K562 (cell line): ENCODE measurements around the gene CFL1. TPM values are rescaled to one million over a fixed set of nuclear protein-coding genes. Genes with fewer than 3 reads are reported as not detected.
A peak's percentile ranks its signal among the peaks of the same experiment; 100 is the strongest.

Experiments
- CBFA2T3 ChIP-seq: fragments of 450-650 bp; IDR thresholded peaks from 2 replicates; pipeline ENCODE4 v1.6.1; 2017
- CHAMP1 ChIP-seq: fragments of 450-650 bp; IDR thresholded peaks from 2 replicates; pipeline ENCODE4 v1.6.1; 2016; ENCODE audit warnings: mild to moderate bottlenecking
- ELK1 ChIP-seq: sonication (generic); formaldehyde crosslinking; IDR thresholded peaks from 2 replicates; pipeline ENCODE4 v1.8.1; 2022; ENCODE audit warnings: missing genetic modification reagents
- FOS ChIP-seq: IDR thresholded peaks from 3 replicates; pipeline ENCODE4 v1.6.1; 2011; ENCODE audit not compliant: insufficient read length; ENCODE audit errors: extremely low read depth
- KHSRP ChIP-seq: fragments of 450-650 bp; IDR thresholded peaks from 2 replicates; pipeline ENCODE4 v1.6.1; 2017
- MAFK ChIP-seq: IDR thresholded peaks from 2 replicates; pipeline ENCODE4 v1.6.1; 2011; ENCODE audit warnings: low read length, improper control_type of control experiment
- NFYB ChIP-seq: IDR thresholded peaks from 2 replicates; pipeline ENCODE4 v1.6.1; 2011; ENCODE audit warnings: mild to moderate bottlenecking, moderate library complexity; ENCODE audit not compliant: insufficient read length; ENCODE audit errors: extremely low read depth
- PML ChIP-seq: IDR thresholded peaks from 2 replicates; pipeline ENCODE4 v1.6.1; 2012; ENCODE audit warnings: low read length, inconsistent platforms
- SETDB1 ChIP-seq: IDR thresholded peaks from one replicate; pipeline ENCODE4 v1.6.1; 2012; ENCODE audit warnings: low read length, control low read depth, inconsistent platforms
- ZNF408 ChIP-seq: fragments of 250-450 bp; sonication (Bioruptor Pico); IDR thresholded peaks from 2 replicates; pipeline ENCODE4 v1.4.0; 2020; ENCODE audit warnings: low read depth, mild to moderate bottlenecking, moderate library complexity
- polyA plus RNA-seq, 8 experiments: library from polyadenylated mRNA; depleted of rRNA in 4 of 8; stranded (reverse) in 5 of 8; unstranded in 3 of 8; fragments of >200 nt; fragmentation: Nextera tagmentation in 2 of 8; fragmentation: Illumina TruSeq in 1 of 8; extraction: Ambion mirVana in 2 of 8; extraction: Trizol in 1 of 8; gene quantifications; 2 replicates each; pipeline versions ENCODE4 v1.2.1 to v1.2.3, GENCODE V29; 2011 to 2014; ENCODE audit warnings: inconsistent platforms in 1 of 8, missing spikeins in 1 of 8
- total RNA-seq, 7 experiments: library from RNA; depleted of rRNA in 6 of 7; stranded (reverse); fragments of >200 nt in 6 of 7; fragmentation: Illumina TruSeq in 2 of 7; extraction: Trizol in 2 of 7; gene quantifications; 2 replicates each; pipeline versions ENCODE4 v1.2.1 to v1.2.3, GENCODE V29; 2011 to 2021; ENCODE audit warnings: low replicate concordance in 1 of 7
- TF ChIP-seq, protein P1 (sequence below), 2 experiments: fragments of 450-650 bp; IDR thresholded peaks; 2 replicates each; pipeline ENCODE4 v1.6.1; 2018; ENCODE audit warnings: mild to moderate bottlenecking in 2 of 2, low read depth in 1 of 2; ENCODE audit not compliant: partially characterized antibody in 2 of 2
- TF ChIP-seq, protein P2 (sequence below): sonication (generic); formaldehyde crosslinking; IDR thresholded peaks from 2 replicates; pipeline ENCODE4 v1.8.0; 2022; ENCODE audit warnings: mild to moderate bottlenecking, missing genetic modification reagents

CFL1 gene
- total and polyA plus RNA-seq, 9 of the 15 experiments (the other 6 are each of a cell fraction or from before 2014, with no cell fraction given), result 105 to 1,101 (median 859) TPM

GRCh38 chr11:65873318-65874156 is 15.6 kb upstream of the CFL1 start (continued):
- no peak for TF ChIP-seq MAFK
- TF ChIP-seq ZNF408 (CRISPR knock-in tag), result no peak
- TF ChIP-seq CHAMP1, result no peak
- TF ChIP-seq, protein P1, sequence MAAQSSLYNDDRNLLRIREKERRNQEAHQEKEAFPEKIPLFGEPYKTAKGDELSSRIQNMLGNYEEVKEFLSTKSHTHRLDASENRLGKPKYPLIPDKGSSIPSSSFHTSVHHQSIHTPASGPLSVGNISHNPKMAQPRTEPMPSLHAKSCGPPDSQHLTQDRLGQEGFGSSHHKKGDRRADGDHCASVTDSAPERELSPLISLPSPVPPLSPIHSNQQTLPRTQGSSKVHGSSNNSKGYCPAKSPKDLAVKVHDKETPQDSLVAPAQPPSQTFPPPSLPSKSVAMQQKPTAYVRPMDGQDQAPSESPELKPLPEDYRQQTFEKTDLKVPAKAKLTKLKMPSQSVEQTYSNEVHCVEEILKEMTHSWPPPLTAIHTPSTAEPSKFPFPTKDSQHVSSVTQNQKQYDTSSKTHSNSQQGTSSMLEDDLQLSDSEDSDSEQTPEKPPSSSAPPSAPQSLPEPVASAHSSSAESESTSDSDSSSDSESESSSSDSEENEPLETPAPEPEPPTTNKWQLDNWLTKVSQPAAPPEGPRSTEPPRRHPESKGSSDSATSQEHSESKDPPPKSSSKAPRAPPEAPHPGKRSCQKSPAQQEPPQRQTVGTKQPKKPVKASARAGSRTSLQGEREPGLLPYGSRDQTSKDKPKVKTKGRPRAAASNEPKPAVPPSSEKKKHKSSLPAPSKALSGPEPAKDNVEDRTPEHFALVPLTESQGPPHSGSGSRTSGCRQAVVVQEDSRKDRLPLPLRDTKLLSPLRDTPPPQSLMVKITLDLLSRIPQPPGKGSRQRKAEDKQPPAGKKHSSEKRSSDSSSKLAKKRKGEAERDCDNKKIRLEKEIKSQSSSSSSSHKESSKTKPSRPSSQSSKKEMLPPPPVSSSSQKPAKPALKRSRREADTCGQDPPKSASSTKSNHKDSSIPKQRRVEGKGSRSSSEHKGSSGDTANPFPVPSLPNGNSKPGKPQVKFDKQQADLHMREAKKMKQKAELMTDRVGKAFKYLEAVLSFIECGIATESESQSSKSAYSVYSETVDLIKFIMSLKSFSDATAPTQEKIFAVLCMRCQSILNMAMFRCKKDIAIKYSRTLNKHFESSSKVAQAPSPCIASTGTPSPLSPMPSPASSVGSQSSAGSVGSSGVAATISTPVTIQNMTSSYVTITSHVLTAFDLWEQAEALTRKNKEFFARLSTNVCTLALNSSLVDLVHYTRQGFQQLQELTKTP (IDR thresholded peaks at IDR 0.05; ENCODE audit: low read depth in 1 of 2, partially characterized antibody in 2 of 2), result no peak
- TF ChIP-seq KHSRP, result no peak
- TF ChIP-seq NFYB, result no peak
- TF ChIP-seq, protein P2, sequence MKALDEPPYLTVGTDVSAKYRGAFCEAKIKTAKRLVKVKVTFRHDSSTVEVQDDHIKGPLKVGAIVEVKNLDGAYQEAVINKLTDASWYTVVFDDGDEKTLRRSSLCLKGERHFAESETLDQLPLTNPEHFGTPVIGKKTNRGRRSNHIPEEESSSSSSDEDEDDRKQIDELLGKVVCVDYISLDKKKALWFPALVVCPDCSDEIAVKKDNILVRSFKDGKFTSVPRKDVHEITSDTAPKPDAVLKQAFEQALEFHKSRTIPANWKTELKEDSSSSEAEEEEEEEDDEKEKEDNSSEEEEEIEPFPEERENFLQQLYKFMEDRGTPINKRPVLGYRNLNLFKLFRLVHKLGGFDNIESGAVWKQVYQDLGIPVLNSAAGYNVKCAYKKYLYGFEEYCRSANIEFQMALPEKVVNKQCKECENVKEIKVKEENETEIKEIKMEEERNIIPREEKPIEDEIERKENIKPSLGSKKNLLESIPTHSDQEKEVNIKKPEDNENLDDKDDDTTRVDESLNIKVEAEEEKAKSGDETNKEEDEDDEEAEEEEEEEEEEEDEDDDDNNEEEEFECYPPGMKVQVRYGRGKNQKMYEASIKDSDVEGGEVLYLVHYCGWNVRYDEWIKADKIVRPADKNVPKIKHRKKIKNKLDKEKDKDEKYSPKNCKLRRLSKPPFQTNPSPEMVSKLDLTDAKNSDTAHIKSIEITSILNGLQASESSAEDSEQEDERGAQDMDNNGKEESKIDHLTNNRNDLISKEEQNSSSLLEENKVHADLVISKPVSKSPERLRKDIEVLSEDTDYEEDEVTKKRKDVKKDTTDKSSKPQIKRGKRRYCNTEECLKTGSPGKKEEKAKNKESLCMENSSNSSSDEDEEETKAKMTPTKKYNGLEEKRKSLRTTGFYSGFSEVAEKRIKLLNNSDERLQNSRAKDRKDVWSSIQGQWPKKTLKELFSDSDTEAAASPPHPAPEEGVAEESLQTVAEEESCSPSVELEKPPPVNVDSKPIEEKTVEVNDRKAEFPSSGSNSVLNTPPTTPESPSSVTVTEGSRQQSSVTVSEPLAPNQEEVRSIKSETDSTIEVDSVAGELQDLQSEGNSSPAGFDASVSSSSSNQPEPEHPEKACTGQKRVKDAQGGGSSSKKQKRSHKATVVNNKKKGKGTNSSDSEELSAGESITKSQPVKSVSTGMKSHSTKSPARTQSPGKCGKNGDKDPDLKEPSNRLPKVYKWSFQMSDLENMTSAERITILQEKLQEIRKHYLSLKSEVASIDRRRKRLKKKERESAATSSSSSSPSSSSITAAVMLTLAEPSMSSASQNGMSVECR (CRISPR knock-in tag), result peak; percentile 85
- no peak for TF ChIP-seq FOS
- TF ChIP-seq ELK1 (CRISPR knock-in tag), result no peak
- TF ChIP-seq PML, result no peak
- TF ChIP-seq SETDB1, result no peak
- no peak for TF ChIP-seq CBFA2T3
